Cardiac muscle cell (in vitro differentiated cells and primary cell): Measurements from ENCODE around the gene SLIT1. TPM values are rescaled to one million over a fixed set of nuclear protein-coding genes. Genes with fewer than 3 reads are reported as not detected.
A peak's percentile ranks its signal among the peaks of the same experiment; 100 is the strongest.

Experiments
- DNase-seq, 2 donors: peaks; one replicate each; pipeline versions ENCODE4 v3.0.0 to v3.0.0-alpha.2; 2010 to 2017; ENCODE audit warnings: low read depth in 1 of 2, low spot score in 1 of 2
- H3K27ac ChIP-seq: fragments of 200-600 bp; sonication (generic); 2 replicates; pipeline ENCODE4 v1.5.1; 2016
- H3K27me3 ChIP-seq: fragments of 200-600 bp; sonication (generic); 2 replicates; pipeline ENCODE4 v1.6.0; 2016; ENCODE audit warnings: control low read depth
- H3K36me3 ChIP-seq: fragments of 200-600 bp; sonication (generic); 2 replicates; pipeline ENCODE4 v1.5.1; 2016; ENCODE audit warnings: control low read depth
- H3K4me1 ChIP-seq: fragments of 200-600 bp; sonication (generic); 2 replicates; pipeline ENCODE4 v1.8.1; 2017; ENCODE audit warnings: low read depth, mild to moderate bottlenecking, mixed run types
- H3K4me3 ChIP-seq: fragments of 200-600 bp; sonication (generic); 2 replicates; pipeline ENCODE4 v1.5.1; 2016; ENCODE audit warnings: mild to moderate bottlenecking
- H3K9me3 ChIP-seq: fragments of 200-600 bp; sonication (generic); 2 replicates; pipeline ENCODE4 v1.5.1; 2017; ENCODE audit warnings: low read depth, mild to moderate bottlenecking, control low read depth
- polyA plus RNA-seq: library from polyadenylated mRNA; unstranded; fragments of >200 nt; fragmentation: Nextera tagmentation; extraction: Ambion mirVana; gene quantifications from 2 replicates; pipeline ENCODE4 v1.2.1, GENCODE V29; 2016
- total RNA-seq: library from RNA; depleted of rRNA; stranded (reverse); fragments of >200 nt; gene quantifications from 2 replicates; pipeline ENCODE4 v1.2.3, GENCODE V29; 2016
- TF ChIP-seq, protein P1 (sequence below): IDR thresholded peaks from 2 replicates; pipeline ENCODE4 v1.5.1; 2012; ENCODE audit warnings: low read depth, mild to moderate bottlenecking, low read length

Gene SLIT1
- total and polyA plus RNA-seq, 2 experiments from 2014 or later: 3.3 to 11.0 TPM

DNA sequence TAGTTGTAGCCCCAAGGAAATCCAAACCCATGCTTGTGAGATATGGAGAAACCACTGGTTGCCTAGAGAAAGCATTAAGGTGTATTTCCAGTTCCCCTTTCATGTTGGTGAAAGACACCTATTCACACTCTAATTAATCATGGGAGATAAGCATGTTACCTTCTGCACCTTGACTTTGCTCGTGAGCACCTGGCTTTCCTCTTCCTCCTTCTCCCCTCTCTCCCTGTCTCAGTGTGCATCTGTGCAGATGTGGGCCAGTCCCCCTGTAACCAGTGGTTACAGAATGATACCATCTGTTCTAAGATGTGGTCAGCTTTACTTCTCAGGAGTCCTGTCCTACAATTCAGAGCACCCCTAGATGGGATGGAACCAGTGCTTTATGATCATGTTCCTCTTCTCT lies 193.0 kb downstream of the SLIT1 start:
- Histone ChIP-seq H3K4me1 (peaks cover 42% of the 10 kb centered on the region), H3K4me3 (no peak overlapping the region), H3K27ac (no peak overlapping the region), H3K27me3 (no peaks in the 10 kb centered on the region), H3K9me3 (no peaks in the 10 kb centered on the region), H3K36me3 (no peaks in the 10 kb centered on the region)
- DNase-seq: no peak
- TF ChIP-seq, protein P1, sequence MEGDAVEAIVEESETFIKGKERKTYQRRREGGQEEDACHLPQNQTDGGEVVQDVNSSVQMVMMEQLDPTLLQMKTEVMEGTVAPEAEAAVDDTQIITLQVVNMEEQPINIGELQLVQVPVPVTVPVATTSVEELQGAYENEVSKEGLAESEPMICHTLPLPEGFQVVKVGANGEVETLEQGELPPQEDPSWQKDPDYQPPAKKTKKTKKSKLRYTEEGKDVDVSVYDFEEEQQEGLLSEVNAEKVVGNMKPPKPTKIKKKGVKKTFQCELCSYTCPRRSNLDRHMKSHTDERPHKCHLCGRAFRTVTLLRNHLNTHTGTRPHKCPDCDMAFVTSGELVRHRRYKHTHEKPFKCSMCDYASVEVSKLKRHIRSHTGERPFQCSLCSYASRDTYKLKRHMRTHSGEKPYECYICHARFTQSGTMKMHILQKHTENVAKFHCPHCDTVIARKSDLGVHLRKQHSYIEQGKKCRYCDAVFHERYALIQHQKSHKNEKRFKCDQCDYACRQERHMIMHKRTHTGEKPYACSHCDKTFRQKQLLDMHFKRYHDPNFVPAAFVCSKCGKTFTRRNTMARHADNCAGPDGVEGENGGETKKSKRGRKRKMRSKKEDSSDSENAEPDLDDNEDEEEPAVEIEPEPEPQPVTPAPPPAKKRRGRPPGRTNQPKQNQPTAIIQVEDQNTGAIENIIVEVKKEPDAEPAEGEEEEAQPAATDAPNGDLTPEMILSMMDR: no peak

- DNase-seq: peak; percentile 33 to 48
- Histone ChIP-seq H3K27ac (peak overlapping the region; percentile 59), H3K9me3 (no peaks in the 10 kb centered on the region), H3K4me3 (no peak overlapping the region), H3K27me3 (no peaks in the 10 kb centered on the region), H3K4me1 (peaks cover 38% of the 10 kb centered on the region), H3K36me3 (no peaks in the 10 kb centered on the region)
- TF ChIP-seq, protein P1: no peak
These were observed 194.4 kb downstream of the SLIT1 start for GRCh38 chr10:96991313-96991841.

DNA sequence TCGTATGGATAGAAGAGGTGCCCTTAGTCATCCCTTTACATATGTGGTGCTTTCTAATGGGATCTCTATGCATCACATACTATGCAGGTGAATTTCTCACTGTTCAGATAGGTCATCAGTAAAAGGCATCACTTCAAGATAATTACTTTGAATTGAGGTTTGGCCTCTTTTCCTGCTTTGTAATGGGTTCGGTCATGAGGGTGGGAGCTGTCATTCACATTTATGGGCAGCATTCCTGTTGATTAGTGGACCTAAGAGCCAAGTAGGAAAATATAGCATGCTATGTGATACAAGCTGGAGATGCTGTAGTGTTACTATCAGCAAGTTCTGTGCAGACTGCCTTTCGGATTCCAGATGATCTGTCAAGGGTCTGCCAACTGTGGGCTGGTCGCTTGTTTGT lies 197.3 kb downstream of the SLIT1 start:
- Histone ChIP-seq H3K36me3 (no peaks in the 10 kb centered on the region), H3K4me1 (peaks cover 11% of the 10 kb centered on the region), H3K27me3 (no peaks in the 10 kb centered on the region), H3K4me3 (no peak overlapping the region), H3K27ac (no peak overlapping the region), H3K9me3 (no peaks in the 10 kb centered on the region)
- TF ChIP-seq, protein P1: no peak
- no peak for DNase-seq

DNA sequence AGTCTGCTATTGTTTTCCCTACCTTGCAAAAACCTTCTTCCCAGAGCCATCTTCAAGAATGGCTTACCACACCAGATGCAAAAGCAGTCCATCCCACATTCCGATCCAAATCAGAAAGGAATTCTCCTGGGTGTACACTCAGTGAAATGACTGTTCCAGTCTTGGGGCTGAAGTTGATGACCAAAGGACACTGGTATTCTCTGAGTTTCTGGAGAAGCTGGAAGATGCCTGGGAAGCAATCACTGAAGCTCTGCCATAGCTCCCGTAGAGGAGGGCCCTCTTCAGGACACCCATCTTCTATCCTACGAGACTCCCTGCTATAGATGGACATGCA lies 197.9 kb downstream of the SLIT1 start:
- H3K9me3 ChIP-seq: no peaks in the 10 kb centered on the region
- no peak overlapping the region for H3K27ac ChIP-seq
- TF ChIP-seq, protein P1: no peak
- no peaks in the 10 kb centered on the region for H3K27me3 ChIP-seq
- no peaks in the 10 kb centered on the region for H3K36me3 ChIP-seq
- no peak for DNase-seq
- no peak overlapping the region for H3K4me3 ChIP-seq
- peaks cover 11% of the 10 kb centered on the region for H3K4me1 ChIP-seq

GRCh38 chr10:96987141-96987841 lies 198.5 kb downstream of the SLIT1 start:
- no peak for DNase-seq
- no peaks in the 10 kb centered on the region for H3K36me3 ChIP-seq
- H3K27ac ChIP-seq: no peak overlapping the region
- TF ChIP-seq, protein P1: no peak
- H3K9me3 ChIP-seq: no peaks in the 10 kb centered on the region
- H3K27me3 ChIP-seq: no peaks in the 10 kb centered on the region
- no peak overlapping the region for H3K4me3 ChIP-seq
- H3K4me1 ChIP-seq: peaks cover 11% of the 10 kb centered on the region
